NCI-H446 treated with DMSO at 0.1 percent for 48 hours (cell line): ENCODE measurements around the gene DNAJC1.

Experiments used
- DNase-seq: peaks from one replicate; lab custom pipeline; 2025; lab: John Stamatoyannopoulos, UW

The DNAJC1 gene

GRCh38 chr10:21758696-21759095 lies 244.8 kb downstream of the DNAJC1 start:
- no peak for DNase-seq

- no peak for DNase-seq
These were observed 245.3 kb downstream of the DNAJC1 start for GRCh38 chr10:21758239-21758638.

- DNase-seq = no peak
These were observed 246.2 kb downstream of the DNAJC1 start for GRCh38 chr10:21757185-21757901.

- DNase-seq = no peak
These were observed 246.8 kb downstream of the DNAJC1 start for GRCh38 chr10:21756707-21757106.

GRCh38 chr10:21754410-21755011 lies 249.0 kb downstream of the DNAJC1 start:
- DNase-seq = no peak

- no peak for DNase-seq
These were observed 249.8 kb downstream of the DNAJC1 start for GRCh38 chr10:21753497-21754270.

- DNase-seq = no peak
These were observed 251.9 kb downstream of the DNAJC1 start for GRCh38 chr10:21751341-21752310.

- DNase-seq = no peak
These were observed 253.1 kb downstream of the DNAJC1 start for GRCh38 chr10:21750424-21750823.

- DNase-seq = no peak
These were observed 253.7 kb downstream of the DNAJC1 start for GRCh38 chr10:21749788-21750187.

GRCh38 chr10:21747809-21748208 lies 255.7 kb downstream of the DNAJC1 start:
- DNase-seq = no peak

GRCh38 chr10:21746118-21746517 lies 257.4 kb downstream of the DNAJC1 start:
- no peak for DNase-seq

GRCh38 chr10:21744223-21744622 lies 259.3 kb downstream of the DNAJC1 start:
- no peak for DNase-seq

GRCh38 chr10:21742740-21743412 lies 260.7 kb downstream of the DNAJC1 start:
- no peak for DNase-seq

GRCh38 chr10:21740989-21741388 lies 262.5 kb downstream of the DNAJC1 start:
- no peak for DNase-seq

GRCh38 chr10:21737106-21737505 lies 266.4 kb downstream of the DNAJC1 start:
- no peak for DNase-seq

- no peak for DNase-seq
These were observed 269.8 kb downstream of the DNAJC1 start for GRCh38 chr10:21733710-21734109.

- DNase-seq = peak; percentile 46
These were observed 271.3 kb downstream of the DNAJC1 start for GRCh38 chr10:21732067-21732772.

GRCh38 chr10:21728618-21729017 lies 274.9 kb downstream of the DNAJC1 start:
- DNase-seq = no peak

- DNase-seq = no peak
These were observed 275.9 kb downstream of the DNAJC1 start for GRCh38 chr10:21727452-21728168.
